H1 (cell line): ENCODE measurements around the gene PRKN. TPM values are rescaled to one million over a fixed set of nuclear protein-coding genes. Genes with fewer than 3 reads are reported as not detected.
"Not testable (repeated sequence)": the region's sequence is repeated elsewhere in the genome, so short reads cannot be mapped to it uniquely, and the experiment has no call there.

ENCODE experiments used
- CTCF ChIA-PET: fragments of 300-600 bp; sonication (Branson Sonifier 250); formaldehyde crosslinking; loops from one replicate; lab custom pipeline; 2021; ENCODE audit not compliant: partially characterized antibody; lab: Charles Lee
- POLR2A ChIA-PET: fragments of 300-600 bp; sonication (Branson Sonifier 250); formaldehyde crosslinking; loops from one replicate; lab custom pipeline; 2021; ENCODE audit warnings: inconsistent platforms; ENCODE audit not compliant: partially characterized antibody; lab: Charles Lee
- DNase-seq, 2 experiments: peaks; one replicate each; pipeline versions ENCODE4 v3.0.0 to v3.0.0-alpha.2; 2010 to 2022; ENCODE audit warnings: low spot score in 2 of 2, low read depth in 1 of 2, mixed read lengths in 1 of 2
- FAIRE-seq: peaks from 2 replicates; lab custom pipeline; 2011; peaks lifted over from hg19 to GRCh38; lab: Jason Lieb, UNC
- H2AFZ ChIP-seq: 2 replicates; pipeline ENCODE4 v1.8.1; 2012; ENCODE audit warnings: low read length, inconsistent platforms
- H2AK5ac ChIP-seq: 2 replicates; pipeline ENCODE4 v1.6.1; 2013; ENCODE audit warnings: low read depth, low read length
- H2BK120ac ChIP-seq: replicated peaks from 2 replicates; pipeline ENCODE3; 2013; ENCODE audit warnings: low read depth, low read length, inconsistent platforms
- H2BK12ac ChIP-seq: 2 replicates; pipeline ENCODE4 v1.6.1; 2013; ENCODE audit warnings: low read depth, low read length
- H2BK15ac ChIP-seq: 2 replicates; pipeline ENCODE4 v1.6.1; 2013; ENCODE audit warnings: low read length
- H2BK20ac ChIP-seq: 2 replicates; pipeline ENCODE4 v1.6.1; 2013; ENCODE audit warnings: low read length
- H2BK5ac ChIP-seq: 2 replicates; pipeline ENCODE4 v1.6.1; 2013; ENCODE audit warnings: low read depth, low read length
- H3K14ac ChIP-seq: 2 replicates; pipeline ENCODE4 v1.6.1; 2013; ENCODE audit warnings: inconsistent platforms; ENCODE audit not compliant: insufficient read length
- H3K18ac ChIP-seq: 2 replicates; pipeline ENCODE4 v1.6.1; 2013; ENCODE audit warnings: low read length; ENCODE audit errors: extremely low read depth
- H3K23ac ChIP-seq: 2 replicates; pipeline ENCODE4 v1.6.1; 2013; ENCODE audit warnings: inconsistent platforms; ENCODE audit not compliant: insufficient read length
- H3K23me2 ChIP-seq: 2 replicates; pipeline ENCODE4 v1.6.1; 2013; ENCODE audit warnings: low read depth, low read length
- H3K27ac ChIP-seq: 2 replicates; pipeline ENCODE4 v1.6.1; 2011; ENCODE audit warnings: low read depth, low read length, inconsistent platforms
- H3K27me3 ChIP-seq, 4 experiments: replicated peaks in 1 of 4; 1 replicate in 1 of 4; 2 replicates in 3 of 4; pipeline versions ENCODE4 v1.6.1 to v1.8.1; 2011 to 2013; ENCODE audit warnings: low read length in 3 of 4, mild to moderate bottlenecking in 3 of 4, inconsistent platforms in 2 of 4, mixed read lengths in 2 of 4, moderate library complexity in 1 of 4; ENCODE audit not compliant: control insufficient read depth in 3 of 4, insufficient read depth in 3 of 4; ENCODE audit errors: extremely low read depth in 1 of 4
- H3K36me3 ChIP-seq, 4 experiments: 2 replicates each; pipeline versions ENCODE4 v1.6.1 to v1.8.1; 2011 to 2013; ENCODE audit warnings: mild to moderate bottlenecking in 4 of 4, low read length in 3 of 4, moderate library complexity in 2 of 4, control low read depth in 1 of 4, inconsistent platforms in 1 of 4; ENCODE audit not compliant: insufficient read depth in 4 of 4, control insufficient read depth in 2 of 4
- H3K4ac ChIP-seq: replicated peaks from 2 replicates; pipeline ENCODE3; 2013; ENCODE audit warnings: low read length, low read depth, mixed read lengths, inconsistent platforms; ENCODE audit not compliant: insufficient read length
- H3K4me1 ChIP-seq, 4 experiments: replicated peaks in 1 of 4; 1 replicate in 1 of 4; 2 replicates in 3 of 4; pipeline versions ENCODE4 v1.6.1 to v1.8.1; 2011 to 2013; ENCODE audit warnings: low read length in 3 of 4, inconsistent platforms in 2 of 4, mixed read lengths in 1 of 4; ENCODE audit not compliant: insufficient read depth in 4 of 4, control insufficient read depth in 3 of 4
- H3K4me2 ChIP-seq, 2 experiments: 2 replicates each; pipeline versions ENCODE4 v1.6.1 to v1.8.1; 2011 to 2013; ENCODE audit warnings: low read depth in 2 of 2, low read length in 2 of 2, control low read depth in 1 of 2, inconsistent platforms in 1 of 2, mild to moderate bottlenecking in 1 of 2; ENCODE audit not compliant: insufficient read depth in 1 of 2
- H3K4me3 ChIP-seq, 4 experiments: fragments of 200-600, 300-600 bp in 1 of 4; sonication (generic), shearing (Covaris generic), sonication (Bioruptor Twin) in 1 of 4; 2 replicates each; pipeline versions ENCODE4 v1.5.1 to v1.8.1; 2011 to 2016; ENCODE audit warnings: low read length in 4 of 4, low read depth in 3 of 4, control low read depth in 2 of 4, inconsistent platforms in 2 of 4, mild to moderate bottlenecking in 2 of 4, mixed read lengths in 1 of 4, moderate library complexity in 1 of 4; ENCODE audit not compliant: insufficient read depth in 2 of 4; ENCODE audit errors: extremely low read depth in 1 of 4
- H3K56ac ChIP-seq: replicated peaks from 2 replicates; pipeline ENCODE3; 2013; ENCODE audit warnings: low read depth, mild to moderate bottlenecking, mixed read lengths, low read length, inconsistent platforms; ENCODE audit not compliant: insufficient read length
- H3K79me1 ChIP-seq: 2 replicates; pipeline ENCODE4 v1.6.1; 2013; ENCODE audit warnings: low read depth, low read length, control low read depth
- H3K79me2 ChIP-seq, 2 experiments: 2 replicates each; pipeline versions ENCODE4 v1.6.1 to v1.8.1; 2012 to 2013; ENCODE audit warnings: low read length in 2 of 2, mild to moderate bottlenecking in 2 of 2, inconsistent platforms in 1 of 2; ENCODE audit not compliant: insufficient read depth in 2 of 2, control insufficient read depth in 1 of 2
- H3K9ac ChIP-seq, 4 experiments: replicated peaks in 1 of 4; 1 replicate in 1 of 4; 2 replicates in 3 of 4; pipeline versions ENCODE4 v1.6.1 to v1.8.1; 2011 to 2013; ENCODE audit warnings: low read depth in 3 of 4, low read length in 3 of 4, control low read depth in 2 of 4, mild to moderate bottlenecking in 2 of 4, moderate library complexity in 2 of 4, inconsistent platforms in 1 of 4; ENCODE audit errors: extremely low read depth in 1 of 4
- H3K9me3 ChIP-seq, 2 experiments: 2 replicates each; pipeline versions ENCODE4 v1.6.1 to v1.8.1; 2012 to 2013; ENCODE audit warnings: mild to moderate bottlenecking in 2 of 2, moderate library complexity in 2 of 2, control low read depth in 1 of 2, inconsistent platforms in 1 of 2, low read depth in 1 of 2, low read length in 1 of 2, mixed read lengths in 1 of 2; ENCODE audit not compliant: insufficient read depth in 2 of 2
- H4K20me1 ChIP-seq, 2 experiments: replicated peaks in 1 of 2; 2 replicates each; pipeline versions ENCODE3 to v1.8.1; 2011 to 2013; ENCODE audit warnings: inconsistent platforms in 2 of 2, low read length in 2 of 2, mild to moderate bottlenecking in 1 of 2; ENCODE audit not compliant: insufficient read depth in 2 of 2, control insufficient read depth in 1 of 2
- H4K5ac ChIP-seq: 2 replicates; pipeline ENCODE4 v1.6.1; 2013; ENCODE audit warnings: low read length, low read depth, mixed read lengths, inconsistent platforms; ENCODE audit not compliant: insufficient read length
- H4K8ac ChIP-seq: 2 replicates; pipeline ENCODE4 v1.8.0; 2013; ENCODE audit warnings: mild to moderate bottlenecking, moderate library complexity, low read length, inconsistent platforms; ENCODE audit not compliant: insufficient read depth; ENCODE audit errors: extremely low read depth
- H4K91ac ChIP-seq: replicated peaks from 2 replicates; pipeline ENCODE3; 2013; ENCODE audit warnings: low read length, mixed read lengths, inconsistent platforms; ENCODE audit not compliant: insufficient read length
- WGBS, 2 experiments: shearing (Covaris generic) in 1 of 2; methylation state at CpG; one replicate each; pipeline versions ENCODE4 v1.1.6 to v1.1.7; 2013 to 2015; ENCODE audit warnings: low lambda C conversion rate in 2 of 2, mixed read lengths in 2 of 2, inconsistent platforms in 1 of 2, low coverage in 1 of 2, missing lambda C conversion rate in 1 of 2; ENCODE audit not compliant: insufficient replicate concordance in 2 of 2, insufficient coverage in 1 of 2, insufficient read length in 1 of 2; ENCODE audit errors: extremely low coverage in 1 of 2, missing lambda C conversion rate in 1 of 2; 5-methylcytosine and 5-hydroxymethylcytosine counted together
- polyA plus RNA-seq, 7 experiments: library from polyadenylated mRNA; depleted of rRNA in 3 of 7; stranded (reverse) in 5 of 7; unstranded in 2 of 7; fragments of >200 nt in 5 of 7; fragments of 200-250 nt in 2 of 7; gene quantifications; 1 replicate in 5 of 7; 2 replicates in 1 of 7; 4 replicates in 1 of 7; pipeline versions ENCODE4 v1.2.1 to v1.2.3, GENCODE V29; 2011 to 2013; ENCODE audit warnings: missing spikeins in 2 of 7, mixed read lengths in 2 of 7
- total RNA-seq: library from RNA; stranded (reverse); fragmentation: NEBNext Ultra II Directional; extraction: Animal tissue kit (Norgen Biotek cat#: 25700); gene quantifications from 2 replicates; pipeline ENCODE4 v1.2.1, GENCODE V29; 2021

PRKN gene
- total and polyA plus RNA-seq, 2 of the 8 experiments (the other 6 are each of a cell fraction or from before 2014, with no cell fraction given) = 0.13 to 0.29 TPM

GRCh38 chr6:161822204-161822603, 905.4 kb downstream of the PRKN start:
- not testable (repeated sequence) for H2BK12ac ChIP-seq
- WGBS, 2 experiments = 93% methylated on average over 9 of the region's 9 CpGs; no CpG with 5 or more reads in 1 of the 2 experiments

More at GRCh38 chr6:161822204-161822603, 905.4 kb downstream of the PRKN start:
- H3K36me3 ChIP-seq, H2BK20ac ChIP-seq, H3K18ac ChIP-seq, H3K9ac ChIP-seq, H3K4me3 ChIP-seq, FAIRE-seq, H4K5ac ChIP-seq, H3K23me2 ChIP-seq, H3K23ac ChIP-seq, H3K27ac ChIP-seq, H2AFZ ChIP-seq, H2BK15ac ChIP-seq, H4K20me1 ChIP-seq, H3K79me2 ChIP-seq, H3K9me3 ChIP-seq, POLR2A ChIA-PET, H3K4ac ChIP-seq, H3K56ac ChIP-seq, H3K4me2 ChIP-seq, H2BK120ac ChIP-seq, H2AK5ac ChIP-seq, H3K79me1 ChIP-seq, DNase-seq, CTCF ChIA-PET, H2BK5ac ChIP-seq, H3K27me3 ChIP-seq, H3K4me1 ChIP-seq, H4K8ac ChIP-seq, H3K14ac ChIP-seq, H4K91ac ChIP-seq: not testable (repeated sequence)
